Spleen (tissue), 11 donors: ENCODE data around the gene COL4A3. TPM values are rescaled to one million over a fixed set of nuclear protein-coding genes. Genes with fewer than 3 reads are reported as not detected.

Source experiments
- DNase-seq: peaks from one replicate; pipeline ENCODE4 v3.0.0-alpha.2; 2020
- H3K27ac ChIP-seq, 8 donors: fragments of 200-600 bp; sonication (generic) in 7 of 8; 1 replicate in 4 of 8; 2 replicates in 4 of 8; pipeline versions ENCODE4 v1.5.0 to v1.8.0; 2016 to 2021; ENCODE audit warnings: inconsistent platforms in 4 of 8, mild to moderate bottlenecking in 4 of 8, moderate library complexity in 1 of 8
- H3K27me3 ChIP-seq, 7 donors: fragments of 200-600 bp; sonication (generic) in 6 of 7; replicated peaks in 1 of 7; 1 replicate in 4 of 7; 2 replicates in 3 of 7; pipeline versions ENCODE4 v1.5.0 to v1.8.0; 2016 to 2021; ENCODE audit warnings: inconsistent platforms in 3 of 7, mild to moderate bottlenecking in 1 of 7
- H3K36me3 ChIP-seq, 6 donors: fragments of 200-600 bp; sonication (generic) in 5 of 6; 1 replicate in 4 of 6; 2 replicates in 2 of 6; pipeline versions ENCODE4 v1.5.0 to v1.8.0; 2016 to 2021; ENCODE audit warnings: inconsistent platforms in 2 of 6
- H3K4me1 ChIP-seq, 6 donors: fragments of 200-600 bp; sonication (generic) in 5 of 6; 1 replicate in 3 of 6; 2 replicates in 3 of 6; pipeline versions ENCODE4 v1.5.0 to v1.8.0; 2016 to 2021; ENCODE audit warnings: inconsistent platforms in 3 of 6
- H3K4me3 ChIP-seq, 8 donors: fragments of 200-600 bp; sonication (generic) in 7 of 8; 1 replicate in 4 of 8; 2 replicates in 4 of 8; pipeline versions ENCODE4 v1.5.0 to v1.8.0; 2016 to 2021; ENCODE audit warnings: inconsistent platforms in 4 of 8, mild to moderate bottlenecking in 4 of 8, moderate library complexity in 2 of 8
- H3K9me3 ChIP-seq, 8 donors: fragments of 200-600 bp; sonication (generic) in 7 of 8; 1 replicate in 4 of 8; 2 replicates in 4 of 8; pipeline versions ENCODE4 v1.5.0 to v1.8.0; 2016 to 2021; ENCODE audit warnings: inconsistent platforms in 4 of 8
- CTCF ChIP-seq, 11 experiments: fragments of 200-600 bp in 7 of 11; fragments of 450-650 bp in 4 of 11; sonication (generic) in 4 of 11; IDR thresholded peaks in 8 of 11; conservative IDR thresholded peaks in 3 of 11; 1 replicate in 7 of 11; 2 replicates in 4 of 11; pipeline versions ENCODE4 v1.4.0 to v1.8.0; 2016 to 2021; ENCODE audit warnings: antibody characterized with exemption in 11 of 11, inconsistent platforms in 4 of 11, mild to moderate bottlenecking in 1 of 11
- POLR2A ChIP-seq, 3 donors: fragments of 450-650 bp; IDR thresholded peaks; one replicate each; pipeline ENCODE4 v1.5.1; 2017; ENCODE audit warnings: antibody characterized with exemption in 3 of 3, mild to moderate bottlenecking in 1 of 3
- POLR2AphosphoS5 ChIP-seq, 3 donors: sonication (generic); formaldehyde crosslinking; IDR thresholded peaks; one replicate each; pipeline ENCODE4 v1.5.1; 2017; ENCODE audit warnings: antibody characterized with exemption in 3 of 3
- WGBS, 5 donors: extraction: QIAGEN DNeasy Blood & Tissue Kit in 3 of 5; methylation state at CpG; one replicate each; pipeline versions ENCODE4 v1.1.5 to v1.1.7; 2013 to 2018; 5-methylcytosine and 5-hydroxymethylcytosine counted together
- intact Hi-C: fragments of 100-400 bp; cut with DNase I; formaldehyde crosslinking; loops from one replicate; pipeline ENCODE4 v1.15.0; 2023; ENCODE audit warnings: low total_unique reads
- polyA plus RNA-seq, 3 donors: library from polyadenylated mRNA; stranded (reverse); fragments of 200-250 nt; gene quantifications; one replicate each; pipeline ENCODE4 v1.2.1, GENCODE V29; 2013
- total RNA-seq, 7 donors: library from RNA; depleted of rRNA in 3 of 7; stranded (reverse); fragments of >200 nt in 3 of 7; fragmentation: NEBNext Ultra II Directional in 4 of 7; extraction: Animal tissue kit (Norgen Biotek cat#: 25700) in 4 of 7; gene quantifications; one replicate each; pipeline versions ENCODE4 v1.1.0 to v1.2.1, GENCODE V29; 2016 to 2021
- donor health status: healthy with polysubstance abuse.
- donor health status: DM: no; HTN: no; CAD: no; lungs with moderate emphysema.
- donor health status: DM: no; HTN: no; CAD: no.
- donor health status: Bipolar disorder and iron deficiency.
- donor health status: healthy.
- donor health status: DM: no; HTN: no; CAD: no.
- donor health status: DM: yes; HTN: yes; CAD: no.

COL4A3 gene
- total and polyA plus RNA-seq, 10 donors = 6.1 to 38.5 (median 23.2) TPM

DNA sequence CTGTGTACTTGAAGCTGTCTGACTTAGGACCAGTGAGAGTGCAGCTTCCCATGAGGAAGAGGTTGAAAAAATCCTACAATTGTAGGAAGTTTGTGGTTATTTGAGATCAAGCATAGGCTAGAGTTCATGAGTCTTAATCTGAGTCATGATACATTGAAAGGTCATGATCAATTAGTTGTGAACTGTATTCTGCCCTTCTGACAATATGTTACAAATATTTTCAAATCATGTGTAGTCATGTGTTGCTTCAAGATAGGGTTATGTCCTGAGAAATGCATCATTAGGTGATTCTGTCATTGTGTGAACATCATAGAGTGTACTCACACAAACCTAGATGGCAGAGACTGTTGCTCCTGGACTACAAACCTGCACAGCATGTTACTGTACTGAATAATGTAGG, 92.2 kb downstream of the COL4A3 start:
- intact Hi-C loops = no loop called here
- peaks cover 0 to 28% (median 0%) of the 10 kb centered on the region in 6 donors for H3K36me3 ChIP-seq
- DNase-seq = no peak
- no peaks in the 10 kb centered on the region for H3K9me3 ChIP-seq
- H3K27ac ChIP-seq = no peak overlapping the region
- H3K4me3 ChIP-seq = no peak overlapping the region
- no peak for TF ChIP-seq POLR2A (IDR thresholded peaks at IDR 0.05)
- TF ChIP-seq CTCF (IDR thresholded peaks at IDR 0.05 in 8 of 11, conservative IDR thresholded peaks at IDR 0.05 in 3 of 11) = no peak
- TF ChIP-seq POLR2AphosphoS5 (IDR thresholded peaks at IDR 0.05) = no peak
- no peaks in the 10 kb centered on the region for H3K4me1 ChIP-seq
- H3K27me3 ChIP-seq = no peaks in the 10 kb centered on the region

DNA sequence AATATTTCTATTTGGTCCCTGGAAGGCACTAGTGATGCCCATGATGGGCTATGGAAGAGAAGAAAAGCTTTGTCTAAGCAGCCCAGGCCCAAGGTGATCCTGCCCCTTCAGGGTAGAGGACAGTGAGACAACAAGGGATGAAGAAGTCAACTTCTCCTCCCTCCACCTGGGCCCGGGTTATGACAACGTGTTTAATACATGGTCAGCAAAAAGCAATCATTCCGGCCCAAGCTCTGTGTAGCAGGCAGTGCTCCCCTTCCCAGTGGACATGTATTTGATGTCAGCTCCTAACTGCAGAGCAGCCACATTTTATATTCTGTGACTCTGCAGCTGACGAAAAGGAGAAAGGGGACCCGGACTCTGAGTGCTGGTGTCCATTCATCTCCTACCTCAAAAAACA, 93.4 kb downstream of the COL4A3 start:
- TF ChIP-seq CTCF (IDR thresholded peaks at IDR 0.05 in 8 of 11, conservative IDR thresholded peaks at IDR 0.05 in 3 of 11) (no peak), POLR2A (IDR thresholded peaks at IDR 0.05) (no peak), POLR2AphosphoS5 (IDR thresholded peaks at IDR 0.05) (no peak)
- Histone ChIP-seq H3K4me3 (no peak overlapping the region), H3K27me3 (no peaks in the 10 kb centered on the region), H3K27ac (no peak overlapping the region), H3K4me1 (no peaks in the 10 kb centered on the region), H3K9me3 (no peaks in the 10 kb centered on the region), H3K36me3 (peaks cover 0 to 27% (median 0%) of the 10 kb centered on the region in 6 donors)
- WGBS, 5 donors = 83 to 97% (median 94%) methylated on average over 5 of the region's 5 CpGs
- DNase-seq = no peak
- intact Hi-C loops = no loop called here

GRCh38 chr2:227260041-227260440, 95.6 kb downstream of the COL4A3 start:
- Histone ChIP-seq H3K9me3 (no peaks in the 10 kb centered on the region), H3K27me3 (no peaks in the 10 kb centered on the region), H3K4me1 (no peaks in the 10 kb centered on the region), H3K36me3 (peaks cover 0 to 30% (median 0%) of the 10 kb centered on the region in 6 donors), H3K4me3 (no peak overlapping the region), H3K27ac (no peak overlapping the region)
- intact Hi-C loops = no loop called here
- no peak for DNase-seq
- no peak for TF ChIP-seq POLR2AphosphoS5 (IDR thresholded peaks at IDR 0.05)
- no peak for TF ChIP-seq CTCF (IDR thresholded peaks at IDR 0.05 in 8 of 11, conservative IDR thresholded peaks at IDR 0.05 in 3 of 11)
- no peak for TF ChIP-seq POLR2A (IDR thresholded peaks at IDR 0.05)
- WGBS, 5 donors = 83 to 91% (median 89%) methylated on average over 5 of the region's 5 CpGs

- peaks cover 0 to 16% (median 0%) of the 10 kb centered on the region in 6 donors for H3K36me3 ChIP-seq
- no peaks in the 10 kb centered on the region for H3K4me1 ChIP-seq
- WGBS, 5 donors = 82 to 86% (median 83%) methylated on average over 10 of the region's 10 CpGs
- no peak for DNase-seq
- no peaks in the 10 kb centered on the region for H3K9me3 ChIP-seq
- no peaks in the 10 kb centered on the region for H3K27me3 ChIP-seq
- H3K27ac ChIP-seq = no peak overlapping the region
- TF ChIP-seq CTCF (IDR thresholded peaks at IDR 0.05 in 8 of 11, conservative IDR thresholded peaks at IDR 0.05 in 3 of 11) (no peak), POLR2A (IDR thresholded peaks at IDR 0.05) (no peak), POLR2AphosphoS5 (IDR thresholded peaks at IDR 0.05) (no peak)
- no peak overlapping the region for H3K4me3 ChIP-seq
- intact Hi-C loops = no loop called here
Measured at GRCh38 chr2:227267410-227268115, 103.1 kb downstream of the COL4A3 start.
